Mesenchymal stem cell (in vitro differentiated cells and primary cell): ENCODE results near the gene SYT7.

ENCODE experiments used
- DNase-seq: peaks from one replicate; pipeline ENCODE4 v3.0.0-alpha.2; 2013
- H2AFZ ChIP-seq: one replicate; pipeline ENCODE4 v1.6.1; 2013; ENCODE audit warnings: low read depth, mild to moderate bottlenecking, control low read depth, inconsistent platforms, low read length, moderate library complexity
- H2AK5ac ChIP-seq: 2 replicates; pipeline ENCODE4 v1.6.1; 2013; ENCODE audit warnings: low read length, moderate library complexity, mild to moderate bottlenecking, inconsistent platforms; ENCODE audit not compliant: severe bottlenecking
- H2BK120ac ChIP-seq: one replicate; pipeline ENCODE4 v1.6.1; 2013; ENCODE audit warnings: low read depth, mild to moderate bottlenecking, inconsistent platforms, low read length, moderate library complexity
- H2BK12ac ChIP-seq, 2 experiments: one replicate each; pipeline ENCODE4 v1.6.1; 2013; ENCODE audit warnings: inconsistent platforms in 2 of 2, low read length in 2 of 2, mild to moderate bottlenecking in 2 of 2, moderate library complexity in 2 of 2, control low read depth in 1 of 2
- H2BK15ac ChIP-seq: one replicate; pipeline ENCODE4 v1.6.1; 2013; ENCODE audit warnings: mild to moderate bottlenecking, low read depth, inconsistent platforms; ENCODE audit not compliant: poor library complexity, severe bottlenecking
- H2BK5ac ChIP-seq: 2 replicates; pipeline ENCODE4 v1.6.1; 2013; ENCODE audit warnings: low read depth, mild to moderate bottlenecking, low read length, control low read depth, inconsistent platforms; ENCODE audit not compliant: poor library complexity, severe bottlenecking
- H3K14ac ChIP-seq, 2 experiments: one replicate each; pipeline ENCODE4 v1.6.1; 2013; ENCODE audit warnings: inconsistent platforms in 2 of 2, low read length in 2 of 2, control low read depth in 1 of 2, mild to moderate bottlenecking in 1 of 2, moderate library complexity in 1 of 2
- H3K18ac ChIP-seq, 2 experiments: one replicate each; pipeline ENCODE4 v1.6.1; 2013; ENCODE audit warnings: inconsistent platforms in 2 of 2, low read length in 2 of 2, control low read depth in 1 of 2, low read depth in 1 of 2, mild to moderate bottlenecking in 1 of 2
- H3K23ac ChIP-seq, 2 experiments: one replicate each; pipeline ENCODE4 v1.6.1; 2013; ENCODE audit warnings: inconsistent platforms in 2 of 2, low read length in 2 of 2, mild to moderate bottlenecking in 2 of 2, moderate library complexity in 2 of 2, control low read depth in 1 of 2
- H3K27ac ChIP-seq: 2 replicates; pipeline ENCODE4 v1.5.1; 2013; ENCODE audit warnings: mild to moderate bottlenecking, moderate library complexity, low read length, control low read depth, inconsistent platforms; ENCODE audit not compliant: poor library complexity, severe bottlenecking
- H3K27me3 ChIP-seq, 2 experiments: 2 replicates each; pipeline versions ENCODE4 v1.6.1 to v1.7.0; 2013; ENCODE audit warnings: low read length in 2 of 2, mild to moderate bottlenecking in 2 of 2, moderate library complexity in 2 of 2, control low read depth in 1 of 2, inconsistent platforms in 1 of 2; ENCODE audit not compliant: control insufficient read depth in 1 of 2, insufficient read depth in 1 of 2
- H3K36me3 ChIP-seq, 2 experiments: 2 replicates each; pipeline versions ENCODE4 v1.6.1 to v1.7.0; 2013; ENCODE audit warnings: low read length in 2 of 2, control low read depth in 1 of 2, inconsistent platforms in 1 of 2, low read depth in 1 of 2, mild to moderate bottlenecking in 1 of 2; ENCODE audit not compliant: insufficient read depth in 2 of 2, control insufficient read depth in 1 of 2
- H3K4ac ChIP-seq, 2 experiments: one replicate each; pipeline ENCODE4 v1.6.1; 2013; ENCODE audit warnings: inconsistent platforms in 2 of 2, low read length in 2 of 2, mild to moderate bottlenecking in 2 of 2, moderate library complexity in 2 of 2, control low read depth in 1 of 2, low read depth in 1 of 2
- H3K4me1 ChIP-seq: 2 replicates; pipeline ENCODE4 v1.6.1; 2013; ENCODE audit warnings: low read depth, low read length, control low read depth; ENCODE audit not compliant: control insufficient read depth, insufficient read depth
- H3K4me2 ChIP-seq: 2 replicates; pipeline ENCODE4 v1.6.1; 2013; ENCODE audit warnings: low read length, mild to moderate bottlenecking, inconsistent platforms; ENCODE audit not compliant: poor library complexity, severe bottlenecking
- H3K4me3 ChIP-seq, 2 experiments: 2 replicates each; pipeline versions ENCODE4 v1.5.1 to v1.7.0; 2013; ENCODE audit warnings: low read length in 2 of 2, mild to moderate bottlenecking in 2 of 2, control low read depth in 1 of 2, low read depth in 1 of 2; ENCODE audit not compliant: insufficient read depth in 1 of 2
- H3K79me1 ChIP-seq: replicated peaks from 2 replicates; pipeline ENCODE4 v1.6.1; 2013; ENCODE audit warnings: mild to moderate bottlenecking, control low read depth, low read length, inconsistent platforms; ENCODE audit not compliant: poor library complexity, severe bottlenecking
- H3K9ac ChIP-seq: 2 replicates; pipeline ENCODE4 v1.7.0; 2013; ENCODE audit warnings: mild to moderate bottlenecking, low read length, moderate library complexity
- H3K9me3 ChIP-seq: 2 replicates; pipeline ENCODE4 v1.7.0; 2013; ENCODE audit warnings: mild to moderate bottlenecking, low read length; ENCODE audit not compliant: control insufficient read depth
- H4K8ac ChIP-seq: one replicate; pipeline ENCODE4 v1.6.1; 2013; ENCODE audit warnings: inconsistent platforms, mild to moderate bottlenecking, low read length, moderate library complexity
- H4K91ac ChIP-seq: one replicate; pipeline ENCODE4 v1.6.1; 2013; ENCODE audit warnings: mild to moderate bottlenecking, low read length, inconsistent platforms
- WGBS: methylation state at CpG from one replicate; pipeline ENCODE4 v1.1.7; 2013; ENCODE audit warnings: mixed read lengths; 5-methylcytosine and 5-hydroxymethylcytosine counted together

Gene SYT7

GRCh38 chr11:61503135-61503770 lies 77.6 kb downstream of the SYT7 start:
- no peak overlapping the region for H2AK5ac ChIP-seq
- H2BK5ac ChIP-seq, result no peak overlapping the region
- H3K27me3 ChIP-seq, result peaks cover 70 to 73% of the 10 kb centered on the region in 2 experiments
- no peak overlapping the region for H3K4me2 ChIP-seq
- no peak overlapping the region for H2BK15ac ChIP-seq
- H3K14ac ChIP-seq, result no peak overlapping the region
- H3K9me3 ChIP-seq, result no peaks in the 10 kb centered on the region
- no peak overlapping the region for H3K4ac ChIP-seq
- no peaks in the 10 kb centered on the region for H3K36me3 ChIP-seq
- no peak overlapping the region for H3K27ac ChIP-seq
- peaks cover 6% of the 10 kb centered on the region for H3K4me1 ChIP-seq
- no peak overlapping the region for H4K8ac ChIP-seq
- H3K23ac ChIP-seq, result no peak overlapping the region
- no peak for DNase-seq
- no peak overlapping the region for H3K18ac ChIP-seq
- H3K4me3 ChIP-seq, result no peak overlapping the region
- H4K91ac ChIP-seq, result no peak overlapping the region
- H2BK12ac ChIP-seq, result no peak overlapping the region
- H2BK120ac ChIP-seq, result no peak overlapping the region
- WGBS, result 69% methylated on average over 4 of the region's 8 CpGs
- no peak overlapping the region for H2AFZ ChIP-seq
- H3K9ac ChIP-seq, result no peak overlapping the region
- H3K79me1 ChIP-seq, result no peaks in the 10 kb centered on the region

GRCh38 chr11:61502522-61502921 lies 78.4 kb downstream of the SYT7 start:
- Histone ChIP-seq H3K9me3 (no peaks in the 10 kb centered on the region), H3K23ac (peak overlapping the region in 1 of 2 experiments; percentile 80), H2BK12ac (no peak overlapping the region), H3K27ac (no peak overlapping the region), H2BK15ac (no peak overlapping the region), H4K91ac (no peak overlapping the region), H3K4me1 (peaks cover 4% of the 10 kb centered on the region), H2AFZ (no peak overlapping the region), H3K9ac (no peak overlapping the region), H4K8ac (no peak overlapping the region), H3K36me3 (no peaks in the 10 kb centered on the region), H3K4ac (no peak overlapping the region), H3K79me1 (no peaks in the 10 kb centered on the region), H3K4me2 (no peak overlapping the region), H3K27me3 (peaks cover 66 to 70% of the 10 kb centered on the region in 2 experiments), H2BK120ac (no peak overlapping the region), H3K18ac (no peak overlapping the region), H3K14ac (no peak overlapping the region), H3K4me3 (no peak overlapping the region), H2BK5ac (no peak overlapping the region), H2AK5ac (no peak overlapping the region)
- no peak for DNase-seq
- 90% methylated on average over 1 of the region's 1 CpG for WGBS

GRCh38 chr11:61499816-61500491 lies 80.9 kb downstream of the SYT7 start:
- Histone ChIP-seq H3K79me1 (no peaks in the 10 kb centered on the region), H4K8ac (no peak overlapping the region), H3K9me3 (no peaks in the 10 kb centered on the region), H2AK5ac (no peak overlapping the region), H3K18ac (no peak overlapping the region), H2BK15ac (no peak overlapping the region), H3K14ac (no peak overlapping the region), H3K23ac (no peak overlapping the region), H3K27me3 (peaks cover 49 to 55% of the 10 kb centered on the region in 2 experiments), H3K9ac (no peak overlapping the region), H2BK12ac (no peak overlapping the region), H3K4me3 (no peak overlapping the region), H3K36me3 (no peaks in the 10 kb centered on the region), H3K4me1 (no peaks in the 10 kb centered on the region), H2AFZ (no peak overlapping the region), H3K4me2 (no peak overlapping the region), H2BK120ac (no peak overlapping the region), H3K27ac (no peak overlapping the region), H4K91ac (no peak overlapping the region), H3K4ac (no peak overlapping the region), H2BK5ac (no peak overlapping the region)
- 45% methylated on average over 10 of the region's 12 CpGs for WGBS
- DNase-seq, result no peak

- H3K9ac ChIP-seq, result no peak overlapping the region
- no peaks in the 10 kb centered on the region for H3K4me1 ChIP-seq
- no peaks in the 10 kb centered on the region for H3K9me3 ChIP-seq
- no peak overlapping the region for H3K4ac ChIP-seq
- no peak for DNase-seq
- H2BK120ac ChIP-seq, result no peak overlapping the region
- H2BK5ac ChIP-seq, result no peak overlapping the region
- H3K79me1 ChIP-seq, result no peaks in the 10 kb centered on the region
- no peak overlapping the region for H4K8ac ChIP-seq
- H3K36me3 ChIP-seq, result no peaks in the 10 kb centered on the region
- no peak overlapping the region for H3K27ac ChIP-seq
- no peak overlapping the region for H2BK15ac ChIP-seq
- no peak overlapping the region for H3K23ac ChIP-seq
- WGBS, result 82% methylated on average over 15 of the region's 15 CpGs
- H4K91ac ChIP-seq, result no peak overlapping the region
- H3K4me2 ChIP-seq, result no peak overlapping the region
- no peak overlapping the region for H3K18ac ChIP-seq
- no peak overlapping the region for H2BK12ac ChIP-seq
- H3K27me3 ChIP-seq, result peaks cover 46 to 53% of the 10 kb centered on the region in 2 experiments
- H3K14ac ChIP-seq, result no peak overlapping the region
- H2AK5ac ChIP-seq, result no peak overlapping the region
- no peak overlapping the region for H2AFZ ChIP-seq
- no peak overlapping the region for H3K4me3 ChIP-seq
These were observed 82.0 kb downstream of the SYT7 start for GRCh38 chr11:61498767-61499341.
